MM.1S (cell line): ENCODE measurements around the gene SH3TC2.

ENCODE experiments used
- EZH2 ChIP-seq: fragments of 300-600 bp; sonication (generic); optimal IDR thresholded peaks from 2 replicates; pipeline ENCODE3; 2017; ENCODE audit warnings: low read depth, mild to moderate bottlenecking, antibody characterized with exemption, low read length, mixed read lengths
- EZH2phosphoT487 ChIP-seq: fragments of 300-600 bp; sonication (generic); IDR thresholded peaks from 2 replicates; pipeline ENCODE4 v1.6.1; 2018; ENCODE audit warnings: antibody characterized with exemption, low read length
- TF ChIP-seq, protein P1 (sequence below): fragments of 300-600 bp; sonication (generic); IDR thresholded peaks from 2 replicates; pipeline ENCODE4 v1.5.1; 2016; ENCODE audit warnings: antibody characterized with exemption, low read length, mixed read lengths

DNA sequence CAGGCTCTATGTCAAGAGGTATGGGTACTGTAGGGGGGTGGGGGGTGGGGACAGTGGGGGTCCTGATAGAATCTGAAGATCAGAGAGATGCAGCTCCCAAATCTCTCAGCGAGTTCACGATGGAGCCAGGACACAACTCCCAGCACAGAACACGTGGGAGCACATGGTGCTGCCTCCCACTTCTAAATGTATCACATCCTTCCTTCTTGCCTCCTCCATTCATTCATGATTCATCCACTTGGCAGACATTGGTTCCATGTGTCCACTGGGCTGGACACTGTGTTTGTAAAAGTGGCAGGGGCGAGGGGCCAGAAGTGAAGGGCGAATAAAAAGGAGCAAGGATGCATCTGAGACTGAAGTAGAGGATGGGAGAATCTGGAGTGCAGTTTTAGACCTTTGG, 33.9 kb downstream of the SH3TC2 start:
- TF ChIP-seq, protein P1, sequence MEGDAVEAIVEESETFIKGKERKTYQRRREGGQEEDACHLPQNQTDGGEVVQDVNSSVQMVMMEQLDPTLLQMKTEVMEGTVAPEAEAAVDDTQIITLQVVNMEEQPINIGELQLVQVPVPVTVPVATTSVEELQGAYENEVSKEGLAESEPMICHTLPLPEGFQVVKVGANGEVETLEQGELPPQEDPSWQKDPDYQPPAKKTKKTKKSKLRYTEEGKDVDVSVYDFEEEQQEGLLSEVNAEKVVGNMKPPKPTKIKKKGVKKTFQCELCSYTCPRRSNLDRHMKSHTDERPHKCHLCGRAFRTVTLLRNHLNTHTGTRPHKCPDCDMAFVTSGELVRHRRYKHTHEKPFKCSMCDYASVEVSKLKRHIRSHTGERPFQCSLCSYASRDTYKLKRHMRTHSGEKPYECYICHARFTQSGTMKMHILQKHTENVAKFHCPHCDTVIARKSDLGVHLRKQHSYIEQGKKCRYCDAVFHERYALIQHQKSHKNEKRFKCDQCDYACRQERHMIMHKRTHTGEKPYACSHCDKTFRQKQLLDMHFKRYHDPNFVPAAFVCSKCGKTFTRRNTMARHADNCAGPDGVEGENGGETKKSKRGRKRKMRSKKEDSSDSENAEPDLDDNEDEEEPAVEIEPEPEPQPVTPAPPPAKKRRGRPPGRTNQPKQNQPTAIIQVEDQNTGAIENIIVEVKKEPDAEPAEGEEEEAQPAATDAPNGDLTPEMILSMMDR = no peak
- no peak for TF ChIP-seq EZH2
- no peak for TF ChIP-seq EZH2phosphoT487
